Eye (tissue), 1 donor: ENCODE data around the gene ADARB2.
"Not testable (repeated sequence)": the region's sequence is repeated elsewhere in the genome, so short reads cannot be mapped to it uniquely, and the experiment has no call there.

Source experiments
- DNase-seq: peaks from one replicate; pipeline ENCODE4 v3.0.0-alpha.2; 2015

ADARB2 gene

DNA sequence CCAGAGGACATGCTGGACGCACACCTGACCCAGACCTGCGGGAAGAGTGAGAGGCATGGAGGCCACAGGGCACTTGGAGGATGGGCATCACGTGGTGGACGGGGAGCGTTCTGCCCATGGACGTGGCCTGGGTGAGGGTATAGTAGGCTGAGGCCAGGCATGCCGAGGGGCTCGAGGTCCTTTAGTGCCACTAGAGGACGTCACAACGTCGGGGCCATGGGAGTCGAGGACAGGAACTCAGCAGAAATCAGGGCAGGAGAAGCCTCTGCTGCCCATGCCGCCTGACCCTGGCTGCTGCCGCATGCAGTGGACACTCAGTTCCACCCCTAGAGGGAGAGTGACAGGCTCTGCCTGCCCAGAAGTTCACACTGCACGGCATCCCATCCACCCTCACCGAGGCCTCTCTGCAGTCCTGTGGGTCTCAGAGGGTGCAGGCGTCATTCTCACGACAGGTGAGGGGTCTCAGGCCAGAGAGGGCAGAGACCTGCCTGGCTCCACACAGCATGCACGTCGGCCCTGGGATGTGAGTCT lies 198.7 kb downstream of the ADARB2 start:
- DNase-seq: no peak

DNA sequence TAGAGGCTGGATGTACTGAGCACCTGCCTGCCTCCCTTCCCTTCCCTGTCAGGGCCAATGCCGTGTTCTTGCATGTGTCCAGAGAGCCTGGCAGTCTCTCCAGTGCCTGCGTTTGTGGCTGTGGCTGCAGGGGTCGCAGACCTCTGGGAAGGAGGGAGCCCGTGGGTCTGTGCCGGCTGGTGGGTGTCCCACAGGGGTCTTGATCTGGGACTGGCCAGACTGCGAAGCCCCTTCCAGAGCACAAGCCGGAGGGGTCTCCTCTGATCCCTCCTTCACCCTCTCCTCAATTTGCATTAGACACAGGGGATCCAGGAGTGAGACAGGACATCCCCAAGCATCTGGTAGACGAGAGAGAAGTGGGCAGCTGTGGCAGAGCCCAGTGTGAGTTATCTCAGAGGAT lies 199.2 kb downstream of the ADARB2 start:
- DNase-seq: no peak

DNA sequence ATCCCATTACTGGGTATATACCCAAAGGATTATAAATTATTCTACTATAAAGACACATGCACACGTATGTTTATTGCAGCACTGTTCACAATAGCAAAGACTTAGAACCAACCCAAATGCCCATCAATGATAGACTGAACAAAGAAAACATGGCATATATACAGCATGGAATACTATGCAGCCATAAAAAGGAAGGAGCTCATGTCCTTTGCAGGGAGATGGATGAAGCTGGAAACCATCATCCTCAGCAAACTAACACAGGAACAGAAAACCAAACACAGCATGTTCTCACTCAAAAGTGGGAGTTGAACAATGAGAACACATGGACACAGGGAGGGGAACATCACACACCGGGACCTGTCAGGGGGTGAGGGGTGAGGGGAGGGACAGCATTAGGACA lies 199.9 kb downstream of the ADARB2 start:
- DNase-seq: not testable (repeated sequence)

DNA sequence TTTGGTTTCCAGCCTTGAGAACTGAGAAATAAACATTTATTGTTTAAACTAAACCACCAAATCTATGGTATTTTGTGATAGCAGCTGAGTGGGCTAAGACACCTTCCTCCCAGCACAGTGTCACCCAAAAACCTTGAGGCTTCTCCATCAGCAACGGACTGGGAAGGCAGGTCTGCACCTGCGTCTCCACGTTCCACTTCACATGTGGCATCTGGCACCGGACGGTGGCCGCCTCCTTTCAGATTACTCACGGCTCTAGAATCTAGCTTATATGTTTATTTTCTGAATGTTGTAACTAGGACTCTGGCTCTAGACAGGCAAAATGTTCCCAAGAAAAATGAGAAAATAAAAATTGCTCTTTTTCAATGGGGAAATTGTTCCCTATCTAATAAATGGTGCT lies 201.0 kb downstream of the ADARB2 start:
- no peak for DNase-seq

DNA sequence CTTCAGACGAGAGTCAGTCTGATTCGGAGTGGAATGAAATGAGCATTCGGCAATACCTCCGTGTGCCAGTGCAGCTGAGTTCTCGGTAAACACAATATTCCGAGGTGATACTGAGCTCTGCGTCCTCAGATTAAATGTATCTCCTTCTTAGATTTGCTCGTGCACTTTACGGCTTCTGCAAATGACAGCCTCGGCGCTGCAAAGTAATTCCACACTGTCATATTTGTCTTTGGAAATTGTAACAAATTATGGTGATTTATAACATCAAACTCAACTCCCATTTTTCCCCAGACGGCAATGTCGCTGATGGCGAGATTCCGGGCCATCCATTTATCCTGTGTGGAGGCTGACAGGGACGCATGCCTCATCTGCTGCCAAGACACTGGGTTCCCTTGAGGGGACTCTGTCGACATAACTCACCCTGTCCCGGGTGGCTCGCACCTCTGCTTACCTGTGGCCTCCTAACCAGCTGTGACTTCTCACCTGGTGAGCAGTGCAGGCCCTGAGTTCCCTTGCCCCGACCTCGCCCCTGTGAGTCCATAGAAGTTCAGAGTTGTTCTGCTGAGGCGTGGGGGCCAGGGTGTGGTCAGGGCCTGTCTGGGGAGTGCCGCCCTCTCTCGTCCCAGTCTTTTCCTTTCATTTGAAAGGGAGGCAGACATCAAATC lies 201.9 kb downstream of the ADARB2 start:
- DNase-seq: no peak

DNA sequence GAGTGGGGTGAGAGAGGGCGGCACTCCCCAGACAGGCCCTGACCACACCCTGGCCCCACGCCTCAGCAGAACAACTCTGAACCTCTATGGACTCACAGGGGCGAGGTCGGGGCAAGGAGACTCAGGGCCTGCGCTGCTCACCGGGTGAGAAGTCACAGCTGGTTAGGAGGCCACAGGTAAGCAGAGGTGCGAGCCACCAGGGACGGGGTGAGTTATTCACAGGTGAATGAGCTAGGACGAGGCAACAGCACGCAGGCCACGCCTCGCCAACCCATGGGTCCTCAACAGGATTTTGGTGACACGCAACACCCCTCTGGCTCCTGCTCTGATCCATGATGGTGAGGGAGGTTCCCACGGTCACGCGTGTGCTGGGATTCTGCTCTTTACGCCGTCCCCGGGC lies 202.5 kb downstream of the ADARB2 start:
- DNase-seq: no peak

DNA sequence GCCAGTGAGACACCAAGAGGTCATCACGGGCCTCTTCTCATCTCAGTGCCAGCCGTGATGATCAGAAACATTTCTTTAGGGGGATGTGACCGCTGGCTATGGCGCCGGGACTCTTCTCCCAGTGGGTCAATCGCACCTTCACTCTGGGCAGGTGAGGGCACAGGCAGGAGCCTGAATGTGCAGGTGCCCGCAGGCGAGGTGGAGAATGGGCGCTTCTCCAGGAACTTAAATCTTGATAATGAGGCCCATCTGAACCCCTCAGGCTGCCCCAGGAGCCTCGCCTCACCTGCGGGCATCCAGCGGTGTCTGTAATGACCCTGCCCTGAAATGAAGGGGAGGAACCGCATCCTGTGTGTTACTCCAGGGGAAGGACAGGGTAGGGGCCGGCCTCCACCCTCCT lies 204.7 kb downstream of the ADARB2 start:
- no peak for DNase-seq

DNA sequence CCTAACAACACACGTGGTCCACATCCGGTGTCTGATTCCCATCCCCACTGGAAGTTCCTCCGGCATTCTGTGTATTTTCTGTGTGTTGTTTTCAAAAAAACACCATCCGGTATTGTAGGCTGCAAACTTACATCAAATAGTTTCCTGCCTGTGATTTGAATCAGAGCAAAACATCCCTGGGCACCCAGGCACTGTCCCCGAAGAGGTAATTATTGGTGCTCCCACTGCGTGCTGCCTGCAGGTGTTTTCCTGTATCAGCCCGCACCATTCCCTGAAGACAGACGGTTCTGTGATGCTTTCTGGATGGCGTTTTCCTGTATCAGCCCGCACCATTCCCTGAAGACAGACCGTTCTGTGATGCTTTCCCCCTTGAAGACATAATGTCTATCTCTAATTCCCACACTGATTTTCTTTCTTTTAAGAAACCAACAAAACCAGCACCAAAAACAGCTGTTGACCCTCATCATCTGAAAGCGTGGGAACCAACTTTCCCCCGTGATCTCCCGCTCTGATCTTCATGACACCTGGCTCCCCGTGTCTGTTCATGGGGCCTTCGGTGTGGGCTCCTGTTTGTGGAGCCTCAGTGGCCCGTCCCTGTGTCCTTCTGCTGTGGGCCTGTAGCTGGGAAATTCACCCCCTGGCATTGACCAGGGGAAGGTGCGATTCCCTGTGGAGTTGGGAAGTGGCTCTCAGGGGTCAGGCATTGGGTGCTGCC lies 205.3 kb downstream of the ADARB2 start:
- no peak for DNase-seq

DNA sequence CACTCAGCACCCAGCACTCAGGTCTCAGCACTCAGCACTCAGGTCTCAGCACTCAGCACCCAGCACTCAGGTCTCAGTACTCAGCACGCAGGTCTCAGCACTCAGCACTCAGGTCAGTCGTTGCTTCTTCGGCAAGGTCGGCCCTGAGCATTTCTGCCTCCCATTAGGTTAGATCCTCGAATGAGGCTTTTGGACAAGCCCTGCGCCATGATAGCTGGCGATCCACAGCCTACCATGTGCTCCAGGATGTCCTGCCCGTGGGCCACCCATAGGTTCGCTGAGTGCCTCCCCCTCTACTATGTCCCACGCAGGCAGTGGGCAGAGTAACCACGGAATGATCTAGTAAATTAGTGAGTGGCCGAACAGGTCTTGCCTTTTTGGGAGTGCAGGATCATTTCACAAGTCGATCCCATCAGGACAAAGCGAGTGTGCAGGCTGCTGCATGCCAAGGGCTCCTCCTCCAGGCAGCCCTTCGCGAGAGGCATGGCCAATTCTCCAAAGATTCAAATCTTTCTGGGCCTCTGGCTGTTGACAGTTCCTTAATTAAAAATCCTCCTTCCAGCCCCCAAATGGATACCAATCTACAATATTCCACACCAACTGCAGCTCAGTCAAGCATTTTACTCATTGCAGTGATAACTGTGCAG lies 206.3 kb downstream of the ADARB2 start:
- no peak for DNase-seq

DNA sequence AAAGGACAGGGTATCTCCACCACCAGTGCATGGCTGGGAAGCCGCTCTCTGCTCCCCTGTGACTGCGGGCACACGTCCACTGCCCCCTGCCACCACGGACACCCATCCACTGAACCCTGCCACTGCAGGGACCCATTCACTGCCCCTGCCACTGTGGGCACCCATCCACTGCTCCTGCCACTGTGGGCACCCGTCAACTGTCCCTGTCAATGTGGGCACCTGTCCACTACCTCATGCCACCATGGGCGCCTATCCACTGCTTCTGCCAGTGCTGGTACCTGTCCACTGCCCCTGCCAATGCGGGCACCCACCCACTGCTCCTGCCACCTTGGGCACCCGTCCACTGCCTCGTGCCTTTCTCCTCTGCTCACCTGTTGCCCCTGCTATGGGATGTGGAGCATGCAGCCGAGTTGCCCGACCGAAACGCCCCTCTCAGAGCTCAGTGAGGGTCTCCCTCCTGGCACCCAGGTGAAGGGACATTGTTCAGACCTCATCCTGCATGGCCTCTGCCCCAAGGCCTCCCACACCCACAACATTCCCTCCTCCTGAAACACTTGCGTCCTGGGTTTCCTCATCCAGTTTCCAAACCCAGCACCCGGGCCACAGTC lies 207.4 kb downstream of the ADARB2 start:
- no peak for DNase-seq

DNA sequence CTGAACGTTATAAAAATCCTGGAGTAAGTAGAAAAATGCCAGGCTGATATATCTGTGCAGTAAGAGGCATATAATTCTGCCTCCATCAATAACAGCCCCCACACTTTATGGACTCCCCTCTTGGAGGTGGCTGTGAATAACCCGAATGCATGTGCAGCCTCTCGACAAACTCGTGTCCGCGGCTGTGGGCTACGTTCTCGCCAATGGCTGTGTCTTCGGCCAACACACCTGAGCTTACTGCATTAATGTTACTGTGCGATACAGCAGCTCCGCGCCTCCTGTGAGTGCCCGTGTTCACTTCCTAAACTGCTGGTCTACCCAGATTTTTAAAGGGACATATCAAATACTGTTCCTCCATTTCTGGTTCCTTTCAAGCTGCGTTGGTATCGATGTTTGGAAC lies 209.4 kb downstream of the ADARB2 start:
- no peak for DNase-seq

DNA sequence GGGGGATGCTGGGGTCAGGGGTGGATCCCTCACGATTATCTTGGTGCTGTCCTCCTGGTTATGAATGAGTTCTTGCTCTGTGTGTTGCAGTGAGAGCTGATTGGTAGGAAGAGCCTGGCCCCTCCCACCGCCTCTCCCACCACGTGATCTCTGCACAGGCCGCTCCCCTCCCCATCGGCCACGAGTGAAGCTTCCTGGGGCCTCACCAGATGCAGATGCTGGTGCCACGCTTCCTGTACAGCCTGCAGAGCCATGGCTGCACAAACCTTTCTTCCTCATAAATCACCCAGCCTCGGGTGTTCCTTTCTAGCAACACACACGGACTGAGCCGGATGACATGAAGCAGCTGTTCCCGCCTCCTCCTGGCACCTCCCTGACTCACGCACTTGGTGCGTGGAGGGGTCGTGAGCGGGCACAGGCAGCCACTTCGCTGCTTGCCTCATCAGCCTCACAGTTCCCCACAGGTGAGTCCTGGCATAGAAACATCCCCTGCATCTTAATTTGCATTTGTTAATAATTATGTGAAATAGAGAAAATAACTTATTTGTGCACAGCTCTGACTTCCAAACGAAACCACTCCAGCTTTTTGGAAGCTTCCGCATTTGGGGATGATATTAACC lies 210.8 kb downstream of the ADARB2 start:
- no peak for DNase-seq

DNA sequence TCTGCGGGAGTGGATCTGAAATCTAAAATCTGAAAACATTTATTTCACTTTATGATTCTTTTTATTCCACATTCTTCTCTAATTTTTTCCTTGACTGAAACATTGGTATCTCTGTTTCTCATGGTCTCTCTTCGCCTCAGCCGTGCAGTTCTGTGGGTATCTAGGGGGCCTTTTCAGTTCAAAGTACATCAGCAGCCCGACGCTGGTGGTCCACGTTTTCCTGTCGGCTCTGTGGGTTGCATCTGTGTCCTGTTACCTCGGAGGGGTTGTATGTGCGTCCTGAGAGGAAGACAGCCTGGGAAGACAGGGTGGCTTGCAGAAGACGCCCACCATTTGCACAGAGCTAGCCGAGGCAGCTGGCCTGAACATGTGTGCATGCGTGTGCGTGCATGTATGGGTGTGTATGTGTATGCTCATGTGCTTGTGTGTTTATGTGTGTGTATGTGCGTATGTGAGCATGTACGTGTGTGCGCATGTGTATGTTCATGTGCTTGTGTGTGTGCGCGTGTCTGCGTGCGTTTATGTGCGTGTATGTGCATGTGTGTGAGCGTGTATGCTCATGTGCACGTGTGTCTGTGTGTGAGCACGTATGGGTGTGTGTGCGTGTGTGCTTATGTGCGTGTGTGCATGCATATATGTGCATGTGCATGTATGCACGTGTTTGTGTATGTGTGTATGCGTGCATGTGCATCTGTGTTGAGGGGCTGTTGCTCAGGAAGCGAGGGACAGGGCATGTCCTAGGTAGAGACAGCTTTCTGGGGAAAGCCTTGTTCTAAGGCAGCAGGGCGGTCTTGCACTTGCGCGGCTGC lies 211.8 kb downstream of the ADARB2 start:
- no peak for DNase-seq

DNA sequence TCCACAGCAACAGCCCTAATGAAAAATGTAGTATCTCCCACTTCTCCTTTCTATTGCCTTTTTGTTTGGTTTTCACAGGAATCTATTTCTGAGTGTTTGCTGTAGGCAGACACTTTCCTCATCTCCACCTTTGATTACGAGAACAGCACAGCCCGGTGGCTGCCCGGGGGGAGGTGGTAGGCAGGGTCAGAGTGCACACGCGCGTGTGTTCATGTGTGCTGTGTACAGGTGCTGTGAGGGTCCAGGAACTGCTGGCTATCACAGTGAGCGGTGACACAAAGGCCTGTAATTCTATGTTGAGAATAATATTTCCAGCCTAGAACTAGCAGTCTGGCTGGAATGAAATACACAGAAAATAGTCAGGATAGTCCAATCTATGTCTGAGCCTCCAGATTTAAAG lies 212.8 kb downstream of the ADARB2 start:
- no peak for DNase-seq

DNA sequence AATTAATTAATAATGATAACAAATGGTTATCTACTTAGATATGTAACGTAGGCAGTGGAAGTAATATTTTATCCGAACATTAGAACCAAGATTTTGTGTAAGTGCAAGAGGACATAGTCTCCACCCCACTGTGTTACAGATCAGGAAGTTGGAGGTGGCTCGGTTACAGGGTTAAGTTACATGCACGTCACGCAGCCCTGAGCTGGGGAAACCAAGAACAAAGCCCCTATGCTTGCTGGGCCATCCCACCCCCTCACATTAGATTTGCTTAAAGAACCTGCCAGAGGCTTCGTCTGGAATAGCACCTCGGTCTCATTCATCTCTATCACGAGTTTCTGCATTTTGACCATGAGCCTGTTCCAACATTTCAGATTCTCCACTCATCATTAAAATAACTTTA lies 214.1 kb downstream of the ADARB2 start:
- DNase-seq: no peak

DNA sequence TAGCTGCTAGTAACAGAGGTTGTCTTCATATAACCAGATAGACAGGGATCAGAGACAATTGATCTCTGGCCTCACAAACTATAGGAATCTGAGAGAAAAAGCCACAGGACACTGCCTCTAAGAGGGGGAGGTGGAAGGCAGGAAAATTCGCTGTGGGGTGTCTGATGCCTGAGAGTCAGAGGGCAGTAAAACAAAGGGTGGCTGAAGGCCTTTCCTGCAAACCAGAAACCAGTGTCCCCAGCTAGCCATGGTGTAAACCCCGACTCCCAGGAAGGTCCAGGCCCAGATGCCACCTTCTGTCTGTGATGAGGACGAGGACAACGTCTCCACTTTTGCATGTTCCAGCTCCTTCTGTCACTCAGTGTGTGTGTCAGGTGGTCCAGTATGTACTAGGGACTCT lies 215.1 kb downstream of the ADARB2 start:
- peak; percentile 3 for DNase-seq

DNA sequence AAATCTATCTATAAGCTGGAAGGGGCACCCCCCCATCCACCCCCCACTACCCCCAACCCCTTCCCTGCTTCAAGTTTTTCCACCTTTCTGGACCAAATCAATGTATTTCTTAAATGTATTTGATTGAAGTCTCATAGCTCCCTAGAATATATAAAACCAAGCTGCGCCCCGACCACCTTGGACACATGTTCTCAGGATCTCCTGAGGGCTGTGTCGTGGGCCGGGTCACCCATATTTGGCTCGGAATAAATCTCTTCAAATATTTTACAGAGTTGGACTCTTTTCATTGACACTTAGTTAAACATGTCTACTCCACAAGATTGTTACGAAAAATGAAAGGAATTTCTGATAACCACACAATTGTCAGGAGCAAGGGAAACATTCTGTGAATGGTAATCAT lies 215.6 kb downstream of the ADARB2 start:
- DNase-seq: no peak

DNA sequence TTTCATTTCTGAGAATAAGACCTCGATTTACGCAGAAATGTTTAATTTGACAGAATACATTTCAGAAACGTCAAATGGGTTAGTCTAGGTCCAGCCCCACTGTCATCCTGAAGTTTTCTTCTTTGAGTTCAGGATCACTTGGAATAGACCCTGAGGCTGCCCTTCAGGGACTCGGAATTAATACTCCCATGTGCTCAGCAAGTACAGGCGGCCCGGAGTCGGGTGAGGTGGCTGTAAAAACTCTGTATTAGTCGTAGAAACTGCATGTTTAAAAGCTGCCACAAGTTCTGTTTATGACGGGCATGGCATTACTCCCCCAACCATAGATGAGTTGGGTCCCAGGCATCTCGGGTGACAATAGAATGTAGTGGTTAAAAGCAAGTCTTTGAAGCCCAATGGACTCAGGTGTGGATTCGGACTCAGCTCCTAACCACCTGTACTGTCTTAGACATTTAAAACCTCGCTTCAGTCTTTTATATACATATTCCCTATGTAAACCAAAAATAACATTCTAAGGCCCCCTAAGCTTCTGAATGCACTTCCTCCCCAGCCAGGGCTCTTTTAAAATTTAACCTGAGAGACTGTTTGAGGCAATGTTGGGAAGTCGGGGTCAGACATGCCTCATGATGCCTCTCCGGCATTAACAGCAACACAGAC lies 216.3 kb downstream of the ADARB2 start:
- DNase-seq: no peak

DNA sequence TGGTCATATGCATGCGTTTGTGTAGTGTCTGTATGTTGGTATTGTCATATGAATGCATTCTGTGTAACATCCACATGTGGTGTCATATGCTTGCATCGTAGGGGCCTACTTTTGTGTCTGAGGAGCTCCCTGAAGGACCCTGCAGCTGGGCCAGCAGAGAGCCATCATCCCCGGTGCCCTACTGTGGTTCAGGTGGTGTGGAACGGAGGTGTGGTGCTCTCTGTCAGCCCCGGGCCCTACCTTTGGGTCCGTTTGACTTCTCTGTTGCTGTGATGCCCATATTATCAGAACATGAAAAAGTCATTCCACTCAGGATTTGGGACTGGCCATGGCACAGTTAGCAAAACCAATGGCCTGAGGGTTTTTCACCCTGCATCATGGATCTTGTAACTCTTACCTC lies 217.9 kb downstream of the ADARB2 start:
- no peak for DNase-seq

DNA sequence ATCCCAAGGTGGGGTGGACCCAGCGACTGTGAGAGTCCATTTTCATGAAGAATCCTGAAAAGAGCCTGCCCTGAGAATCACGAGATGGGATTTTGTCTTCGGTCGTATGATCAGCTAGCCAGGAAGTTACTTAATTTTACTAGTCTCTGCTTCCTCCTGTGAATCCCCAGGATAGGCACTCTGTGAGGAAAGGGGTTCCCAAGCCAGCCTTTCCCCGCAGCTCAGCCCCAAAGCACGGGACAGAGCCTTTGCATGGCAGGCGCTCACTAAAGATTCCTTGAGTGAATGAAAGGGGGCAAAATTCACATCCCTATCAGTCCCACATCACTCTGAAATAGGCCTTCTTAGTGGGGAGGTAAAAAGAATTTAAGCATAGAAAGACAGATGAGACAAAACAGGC lies 219.6 kb downstream of the ADARB2 start:
- no peak for DNase-seq

DNA sequence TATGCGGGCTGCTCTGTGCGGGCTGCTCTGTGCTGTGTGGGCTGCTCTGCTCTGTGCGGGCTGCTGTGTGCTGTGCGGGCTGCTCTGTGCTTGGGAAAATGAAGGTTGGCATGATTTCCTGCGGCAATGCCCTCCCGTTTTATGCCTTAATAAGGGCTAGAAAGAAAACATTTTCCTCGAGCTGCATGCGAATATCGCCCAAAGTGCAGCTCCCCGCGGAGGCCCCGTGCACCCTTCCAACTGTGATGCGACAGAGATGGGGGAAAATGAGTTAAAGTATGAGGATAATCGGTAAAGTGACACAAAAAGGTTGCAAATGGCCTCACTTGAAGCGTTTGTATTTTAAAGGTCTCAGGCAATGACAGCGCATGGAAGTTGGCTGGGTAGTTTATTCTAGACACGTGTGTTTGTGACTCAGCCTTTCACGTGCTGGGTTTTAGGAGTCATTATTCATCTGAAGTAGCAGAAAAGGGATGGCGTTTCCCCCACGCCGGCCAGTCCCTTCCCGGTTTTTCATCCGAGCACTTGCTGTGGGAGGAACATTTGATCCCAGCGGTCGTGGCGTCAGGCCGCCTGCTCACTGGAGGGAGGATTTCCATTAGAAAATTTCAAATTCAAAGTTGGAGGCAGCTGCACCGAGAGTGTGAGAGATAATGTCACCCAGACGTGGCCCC lies 220.7 kb downstream of the ADARB2 start:
- DNase-seq: no peak
